ENCODE measurements around the gene GPRC6A.

DNA sequence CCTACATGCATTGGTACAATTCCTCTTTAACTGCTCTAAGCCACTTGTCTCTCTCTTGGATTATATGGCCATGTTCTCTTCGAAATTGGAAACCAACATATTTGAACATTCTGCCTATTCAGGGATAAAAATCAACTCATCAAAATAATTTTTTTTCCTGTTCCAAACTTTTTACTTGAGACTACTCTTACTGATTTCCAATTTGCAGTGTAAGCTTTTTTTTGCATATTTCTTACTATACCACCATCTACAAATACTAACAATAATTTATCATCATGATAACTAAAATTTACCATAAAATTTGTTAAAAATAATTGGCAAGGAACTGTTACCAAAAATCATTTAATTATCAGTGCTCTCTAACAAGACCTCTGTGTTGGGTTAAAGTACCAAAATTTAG is 56.4 kb downstream of the GPRC6A start:
- TF ChIP-seq, protein P1, sequence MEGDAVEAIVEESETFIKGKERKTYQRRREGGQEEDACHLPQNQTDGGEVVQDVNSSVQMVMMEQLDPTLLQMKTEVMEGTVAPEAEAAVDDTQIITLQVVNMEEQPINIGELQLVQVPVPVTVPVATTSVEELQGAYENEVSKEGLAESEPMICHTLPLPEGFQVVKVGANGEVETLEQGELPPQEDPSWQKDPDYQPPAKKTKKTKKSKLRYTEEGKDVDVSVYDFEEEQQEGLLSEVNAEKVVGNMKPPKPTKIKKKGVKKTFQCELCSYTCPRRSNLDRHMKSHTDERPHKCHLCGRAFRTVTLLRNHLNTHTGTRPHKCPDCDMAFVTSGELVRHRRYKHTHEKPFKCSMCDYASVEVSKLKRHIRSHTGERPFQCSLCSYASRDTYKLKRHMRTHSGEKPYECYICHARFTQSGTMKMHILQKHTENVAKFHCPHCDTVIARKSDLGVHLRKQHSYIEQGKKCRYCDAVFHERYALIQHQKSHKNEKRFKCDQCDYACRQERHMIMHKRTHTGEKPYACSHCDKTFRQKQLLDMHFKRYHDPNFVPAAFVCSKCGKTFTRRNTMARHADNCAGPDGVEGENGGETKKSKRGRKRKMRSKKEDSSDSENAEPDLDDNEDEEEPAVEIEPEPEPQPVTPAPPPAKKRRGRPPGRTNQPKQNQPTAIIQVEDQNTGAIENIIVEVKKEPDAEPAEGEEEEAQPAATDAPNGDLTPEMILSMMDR (IDR thresholded peaks at IDR 0.05): no peak
- TF ChIP-seq POLR2A (IDR thresholded peaks at IDR 0.05): no peak

Measured in heart left ventricle (tissue), 13 donors.